Mesenchymal stem cell (in vitro differentiated cells and primary cell): ENCODE data around the gene SMIM34.
"Not testable (repeated sequence)": the region's sequence is repeated elsewhere in the genome, so short reads cannot be mapped to it uniquely, and the experiment has no call there.

ENCODE experiments used
- DNase-seq: peaks from one replicate; pipeline ENCODE4 v3.0.0-alpha.2; 2013
- H2AFZ ChIP-seq: one replicate; pipeline ENCODE4 v1.6.1; 2013; ENCODE audit warnings: low read depth, mild to moderate bottlenecking, control low read depth, inconsistent platforms, low read length, moderate library complexity
- H2AK5ac ChIP-seq: 2 replicates; pipeline ENCODE4 v1.6.1; 2013; ENCODE audit warnings: low read length, moderate library complexity, mild to moderate bottlenecking, inconsistent platforms; ENCODE audit not compliant: severe bottlenecking
- H2BK120ac ChIP-seq: one replicate; pipeline ENCODE4 v1.6.1; 2013; ENCODE audit warnings: low read depth, mild to moderate bottlenecking, inconsistent platforms, low read length, moderate library complexity
- H2BK12ac ChIP-seq, 2 experiments: one replicate each; pipeline ENCODE4 v1.6.1; 2013; ENCODE audit warnings: inconsistent platforms in 2 of 2, low read length in 2 of 2, mild to moderate bottlenecking in 2 of 2, moderate library complexity in 2 of 2, control low read depth in 1 of 2
- H2BK15ac ChIP-seq: one replicate; pipeline ENCODE4 v1.6.1; 2013; ENCODE audit warnings: mild to moderate bottlenecking, low read depth, inconsistent platforms; ENCODE audit not compliant: poor library complexity, severe bottlenecking
- H2BK5ac ChIP-seq: 2 replicates; pipeline ENCODE4 v1.6.1; 2013; ENCODE audit warnings: low read depth, mild to moderate bottlenecking, low read length, control low read depth, inconsistent platforms; ENCODE audit not compliant: poor library complexity, severe bottlenecking
- H3K14ac ChIP-seq, 2 experiments: one replicate each; pipeline ENCODE4 v1.6.1; 2013; ENCODE audit warnings: inconsistent platforms in 2 of 2, low read length in 2 of 2, control low read depth in 1 of 2, mild to moderate bottlenecking in 1 of 2, moderate library complexity in 1 of 2
- H3K18ac ChIP-seq, 2 experiments: one replicate each; pipeline ENCODE4 v1.6.1; 2013; ENCODE audit warnings: inconsistent platforms in 2 of 2, low read length in 2 of 2, control low read depth in 1 of 2, low read depth in 1 of 2, mild to moderate bottlenecking in 1 of 2
- H3K23ac ChIP-seq, 2 experiments: one replicate each; pipeline ENCODE4 v1.6.1; 2013; ENCODE audit warnings: inconsistent platforms in 2 of 2, low read length in 2 of 2, mild to moderate bottlenecking in 2 of 2, moderate library complexity in 2 of 2, control low read depth in 1 of 2
- H3K27ac ChIP-seq: 2 replicates; pipeline ENCODE4 v1.5.1; 2013; ENCODE audit warnings: mild to moderate bottlenecking, moderate library complexity, low read length, control low read depth, inconsistent platforms; ENCODE audit not compliant: poor library complexity, severe bottlenecking
- H3K27me3 ChIP-seq, 2 experiments: 2 replicates each; pipeline versions ENCODE4 v1.6.1 to v1.7.0; 2013; ENCODE audit warnings: low read length in 2 of 2, mild to moderate bottlenecking in 2 of 2, moderate library complexity in 2 of 2, control low read depth in 1 of 2, inconsistent platforms in 1 of 2; ENCODE audit not compliant: control insufficient read depth in 1 of 2, insufficient read depth in 1 of 2
- H3K36me3 ChIP-seq, 2 experiments: 2 replicates each; pipeline versions ENCODE4 v1.6.1 to v1.7.0; 2013; ENCODE audit warnings: low read length in 2 of 2, control low read depth in 1 of 2, inconsistent platforms in 1 of 2, low read depth in 1 of 2, mild to moderate bottlenecking in 1 of 2; ENCODE audit not compliant: insufficient read depth in 2 of 2, control insufficient read depth in 1 of 2
- H3K4ac ChIP-seq, 2 experiments: one replicate each; pipeline ENCODE4 v1.6.1; 2013; ENCODE audit warnings: inconsistent platforms in 2 of 2, low read length in 2 of 2, mild to moderate bottlenecking in 2 of 2, moderate library complexity in 2 of 2, control low read depth in 1 of 2, low read depth in 1 of 2
- H3K4me1 ChIP-seq: 2 replicates; pipeline ENCODE4 v1.6.1; 2013; ENCODE audit warnings: low read depth, low read length, control low read depth; ENCODE audit not compliant: control insufficient read depth, insufficient read depth
- H3K4me2 ChIP-seq: 2 replicates; pipeline ENCODE4 v1.6.1; 2013; ENCODE audit warnings: low read length, mild to moderate bottlenecking, inconsistent platforms; ENCODE audit not compliant: poor library complexity, severe bottlenecking
- H3K4me3 ChIP-seq, 2 experiments: 2 replicates each; pipeline versions ENCODE4 v1.5.1 to v1.7.0; 2013; ENCODE audit warnings: low read length in 2 of 2, mild to moderate bottlenecking in 2 of 2, control low read depth in 1 of 2, low read depth in 1 of 2; ENCODE audit not compliant: insufficient read depth in 1 of 2
- H3K79me1 ChIP-seq: replicated peaks from 2 replicates; pipeline ENCODE4 v1.6.1; 2013; ENCODE audit warnings: mild to moderate bottlenecking, control low read depth, low read length, inconsistent platforms; ENCODE audit not compliant: poor library complexity, severe bottlenecking
- H3K9ac ChIP-seq: 2 replicates; pipeline ENCODE4 v1.7.0; 2013; ENCODE audit warnings: mild to moderate bottlenecking, low read length, moderate library complexity
- H3K9me3 ChIP-seq: 2 replicates; pipeline ENCODE4 v1.7.0; 2013; ENCODE audit warnings: mild to moderate bottlenecking, low read length; ENCODE audit not compliant: control insufficient read depth
- H4K8ac ChIP-seq: one replicate; pipeline ENCODE4 v1.6.1; 2013; ENCODE audit warnings: inconsistent platforms, mild to moderate bottlenecking, low read length, moderate library complexity
- H4K91ac ChIP-seq: one replicate; pipeline ENCODE4 v1.6.1; 2013; ENCODE audit warnings: mild to moderate bottlenecking, low read length, inconsistent platforms
- WGBS: methylation state at CpG from one replicate; pipeline ENCODE4 v1.1.7; 2013; ENCODE audit warnings: mixed read lengths; 5-methylcytosine and 5-hydroxymethylcytosine counted together

SMIM34 gene

DNA sequence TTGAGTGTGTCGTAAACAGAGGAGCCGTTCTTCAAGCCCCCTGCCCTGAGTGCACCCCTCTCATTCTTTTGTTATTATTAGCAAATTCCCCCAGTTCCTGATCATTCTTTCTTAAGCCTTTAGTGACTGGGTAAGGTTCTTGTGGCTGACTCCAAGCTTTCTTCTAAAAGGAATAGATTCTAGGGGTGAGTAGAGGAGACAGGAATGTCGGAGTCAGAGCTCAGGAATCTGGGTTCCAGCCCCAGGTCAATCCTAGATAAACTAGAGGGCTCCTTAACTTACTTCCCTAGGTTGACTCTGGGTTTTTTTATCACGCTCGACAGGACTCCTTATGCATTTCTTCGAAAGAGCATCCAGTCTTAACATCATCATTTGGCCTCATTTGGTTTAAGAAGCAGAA, 32.4 kb upstream of the SMIM34 start:
- not testable (repeated sequence) for H3K36me3 ChIP-seq, H2BK120ac ChIP-seq, H3K4ac ChIP-seq, H2BK12ac ChIP-seq, H2BK15ac ChIP-seq, H3K18ac ChIP-seq, H3K27me3 ChIP-seq, H3K4me3 ChIP-seq, H3K9me3 ChIP-seq, DNase-seq, H4K8ac ChIP-seq, H4K91ac ChIP-seq, H2AFZ ChIP-seq, H3K79me1 ChIP-seq, H3K23ac ChIP-seq, H2AK5ac ChIP-seq, H3K4me2 ChIP-seq, H3K27ac ChIP-seq, H3K14ac ChIP-seq, H3K4me1 ChIP-seq, H3K9ac ChIP-seq, H2BK5ac ChIP-seq
- no CpG with 5 or more reads among the region's 6 CpGs for WGBS

- not testable (repeated sequence) for H2BK12ac ChIP-seq, H3K14ac ChIP-seq, H3K23ac ChIP-seq, H4K91ac ChIP-seq, H2AK5ac ChIP-seq, H2AFZ ChIP-seq, H3K27ac ChIP-seq, H3K4me1 ChIP-seq, H3K79me1 ChIP-seq, DNase-seq, H2BK15ac ChIP-seq, H3K27me3 ChIP-seq, H3K36me3 ChIP-seq, H3K4ac ChIP-seq, H3K9ac ChIP-seq, H3K9me3 ChIP-seq, H3K18ac ChIP-seq, H2BK120ac ChIP-seq, H4K8ac ChIP-seq, H2BK5ac ChIP-seq, H3K4me2 ChIP-seq, H3K4me3 ChIP-seq
- whole genome bisulfite sequencing, result no CpG with 5 or more reads among the region's 10 CpGs
These were observed 31.9 kb upstream of the SMIM34 start for GRCh38 chr21:34455628-34456027.

DNA sequence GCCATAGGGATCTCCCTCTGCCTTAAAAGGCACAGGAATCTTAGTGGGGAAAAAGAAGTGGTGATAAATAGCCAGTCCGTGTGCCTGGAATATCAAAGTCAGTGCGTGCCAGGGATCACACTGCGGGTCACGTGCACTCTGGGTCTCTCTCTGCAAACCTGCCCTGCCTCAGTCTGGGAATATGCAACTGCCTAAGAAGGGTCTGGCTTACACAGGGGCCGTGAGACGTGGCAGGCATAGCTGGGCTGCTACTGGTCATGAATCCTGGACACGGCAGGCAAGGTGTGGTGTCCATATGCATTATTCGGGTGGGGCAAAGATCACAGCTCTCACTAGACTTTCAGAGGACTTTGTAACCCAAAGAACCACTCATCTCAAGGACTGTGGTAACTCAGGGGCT, 23.3 kb upstream of the SMIM34 start:
- WGBS, result no CpG with 5 or more reads among the region's 8 CpGs
- not testable (repeated sequence) for H3K4me1 ChIP-seq, H3K4ac ChIP-seq, H3K23ac ChIP-seq, H4K8ac ChIP-seq, H3K27ac ChIP-seq, H3K18ac ChIP-seq, H2BK120ac ChIP-seq, DNase-seq, H2BK15ac ChIP-seq, H3K9me3 ChIP-seq, H2AK5ac ChIP-seq, H4K91ac ChIP-seq, H2AFZ ChIP-seq, H3K9ac ChIP-seq, H3K27me3 ChIP-seq, H3K4me2 ChIP-seq, H2BK12ac ChIP-seq, H3K36me3 ChIP-seq, H3K14ac ChIP-seq, H2BK5ac ChIP-seq, H3K79me1 ChIP-seq, H3K4me3 ChIP-seq

GRCh38 chr21:34443486-34443885, 19.7 kb upstream of the SMIM34 start:
- H3K4me1 ChIP-seq, DNase-seq, H2BK120ac ChIP-seq, H3K4me2 ChIP-seq, H3K18ac ChIP-seq, H3K27me3 ChIP-seq, H3K9me3 ChIP-seq, H3K79me1 ChIP-seq, H3K36me3 ChIP-seq, H3K4me3 ChIP-seq, H3K9ac ChIP-seq, H3K14ac ChIP-seq, H2BK15ac ChIP-seq, H3K27ac ChIP-seq, H3K23ac ChIP-seq, H4K91ac ChIP-seq, H2BK12ac ChIP-seq, H3K4ac ChIP-seq, H2AFZ ChIP-seq, H4K8ac ChIP-seq, H2BK5ac ChIP-seq, H2AK5ac ChIP-seq: not testable (repeated sequence)
- no CpG with 5 or more reads among the region's 4 CpGs for WGBS
